Hematopoietic multipotent progenitor cell treated with erythropoietin and hydrocortisone succinate and interleukin-3 and kit ligand, for 6 days (in vitro differentiated cells): ENCODE measurements around the gene GREM2.

ENCODE experiments used
- DNase-seq: peaks from one replicate; pipeline ENCODE4 v3.0.0-alpha.2; 2015

GREM2 gene

GRCh38 chr1:240611619-240612480 is at the start of gene GREM2:
TSS of gene GREM2 (minus strand) at chr1:240612155. CDS start at chr1:240493475, 118,680 bp downstream.
- peak; percentile 12 for DNase-seq

- DNase-seq: no peak
Observed at GRCh38 chr1:240658312-240658960, 46.5 kb upstream of the GREM2 start.

GRCh38 chr1:240656531-240656930 is 44.6 kb upstream of the GREM2 start:
- DNase-seq: no peak

GRCh38 chr1:240652961-240653409 is 41.0 kb upstream of the GREM2 start:
- no peak for DNase-seq

- no peak for DNase-seq
Observed at GRCh38 chr1:240652549-240652948, 40.6 kb upstream of the GREM2 start.

GRCh38 chr1:240650877-240651276 is 38.9 kb upstream of the GREM2 start:
- no peak for DNase-seq

- no peak for DNase-seq
Observed at GRCh38 chr1:240649733-240650721, 38.1 kb upstream of the GREM2 start.

GRCh38 chr1:240646571-240647240 is 34.8 kb upstream of the GREM2 start:
- no peak for DNase-seq

GRCh38 chr1:240644732-240645131 is 32.8 kb upstream of the GREM2 start:
- no peak for DNase-seq

GRCh38 chr1:240635466-240636256 is 23.7 kb upstream of the GREM2 start:
- no peak for DNase-seq

GRCh38 chr1:240630409-240630808 is 18.5 kb upstream of the GREM2 start:
- no peak for DNase-seq

GRCh38 chr1:240621249-240621648 is 9.3 kb upstream of the GREM2 start:
- no peak for DNase-seq

- DNase-seq: no peak
Observed at GRCh38 chr1:240619906-240620621, 8.1 kb upstream of the GREM2 start.

GRCh38 chr1:240619357-240619756 is 7.4 kb upstream of the GREM2 start:
- no peak for DNase-seq

- DNase-seq: peak; percentile 6
Observed at GRCh38 chr1:240618946-240619345, 7.0 kb upstream of the GREM2 start.

GRCh38 chr1:240616018-240616417 is 4.1 kb upstream of the GREM2 start:
- no peak for DNase-seq

GRCh38 chr1:240613356-240614142 is 1.6 kb upstream of the GREM2 start:
- peak; percentile 7 for DNase-seq

- DNase-seq: no peak
Observed at GRCh38 chr1:240612811-240613210, 856 bp upstream of the GREM2 start.

GRCh38 chr1:240611228-240611618 is 732 bp downstream of the GREM2 start:
- DNase-seq: no peak

- no peak for DNase-seq
Observed at GRCh38 chr1:240610636-240611035, 1.3 kb downstream of the GREM2 start.
